ENCODE measurements around the gene MAPKAPK2.

- TF ChIP-seq ZNF138 (CRISPR knock-in tag; conservative IDR thresholded peaks at IDR 0.05) (no peak), CTCF (IDR thresholded peaks at IDR 0.05) (no peak), ATF2 (CRISPR knock-in tag; IDR thresholded peaks at IDR 0.05; ENCODE audit: borderline replicate concordance, low read depth) (no peak)
Measured at GRCh38 chr1:206710460-206710823, 25.7 kb downstream of the MAPKAPK2 start.
